D341Med (cell line): ENCODE measurements around the gene CHRNB2.
A peak's percentile ranks its signal among the peaks of the same experiment; 100 is the strongest.

Experiments
- DNase-seq: peaks from one replicate; pipeline ENCODE4 v3.0.0; 2012; ENCODE audit warnings: low spot score

CHRNB2 gene

GRCh38 chr1:154552036-154552435 is 15.5 kb upstream of the CHRNB2 start:
- no peak for DNase-seq

DNA sequence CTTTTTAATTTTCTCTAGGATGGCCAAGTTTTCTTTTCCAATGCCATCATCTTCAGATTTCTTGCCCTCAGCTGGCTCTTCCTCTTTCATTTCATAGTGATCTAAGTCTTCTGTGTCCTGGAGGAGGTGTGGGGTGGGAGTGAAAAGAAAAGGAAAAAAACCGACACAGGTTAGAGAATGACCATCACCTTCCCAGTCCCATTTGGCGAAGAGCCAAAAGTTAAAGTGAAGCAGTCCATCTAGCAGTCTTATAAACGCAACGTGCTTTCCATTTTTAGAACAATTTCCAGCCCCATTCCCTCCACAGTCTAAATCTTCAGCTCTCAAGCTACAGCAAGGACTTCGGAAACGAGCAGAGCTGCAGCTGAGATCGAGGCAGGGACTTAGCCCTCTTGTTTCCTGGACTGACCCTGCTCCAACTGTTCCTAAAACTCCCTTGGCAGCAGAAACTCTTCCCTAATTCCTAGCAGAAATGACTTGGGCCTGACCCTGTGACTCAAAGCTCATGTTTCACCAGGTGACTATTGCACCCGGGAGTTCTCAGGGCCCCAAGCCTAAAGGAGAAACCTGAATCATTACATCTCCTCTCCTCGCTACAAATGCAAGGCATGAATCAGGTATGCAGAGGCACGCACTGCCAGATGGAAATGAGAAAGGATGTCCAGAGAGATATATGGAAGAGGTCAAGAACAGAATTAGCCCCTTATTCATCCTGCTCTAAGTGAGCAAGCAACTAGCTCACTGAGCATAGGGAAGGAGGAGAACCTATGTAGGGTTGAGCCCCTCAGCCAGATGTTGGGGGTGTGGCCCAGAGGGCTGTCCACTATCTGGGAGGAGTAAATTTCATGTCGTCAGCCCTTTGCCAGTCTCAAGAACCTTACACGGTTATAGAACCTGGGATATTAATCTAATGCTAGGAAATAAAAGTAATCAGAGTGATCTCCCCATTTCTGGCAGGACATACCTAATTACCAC is 14.2 kb upstream of the CHRNB2 start:
- no peak for DNase-seq

DNA sequence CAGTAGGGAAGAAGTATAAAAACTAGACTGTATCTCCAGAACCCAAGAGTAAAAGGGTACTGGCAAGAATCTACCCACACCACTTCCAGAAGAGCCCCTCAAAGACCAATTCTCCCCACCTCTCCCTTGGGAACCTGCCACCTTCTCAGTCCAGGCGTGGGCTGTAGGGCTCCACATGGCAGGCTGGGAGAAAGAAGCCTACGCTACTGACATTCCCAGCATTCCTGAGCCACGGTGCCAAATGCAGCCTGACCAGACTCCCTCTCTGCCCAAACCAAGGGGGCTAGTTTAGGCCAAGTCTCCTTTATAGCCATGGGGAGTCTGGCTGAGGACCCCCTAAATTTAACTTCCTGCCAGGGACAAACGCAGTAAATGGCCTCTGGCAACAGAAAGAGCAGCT is 11.2 kb upstream of the CHRNB2 start:
- no peak for DNase-seq

GRCh38 chr1:154557248-154557938 is 10.2 kb upstream of the CHRNB2 start:
- DNase-seq, result no peak

DNA sequence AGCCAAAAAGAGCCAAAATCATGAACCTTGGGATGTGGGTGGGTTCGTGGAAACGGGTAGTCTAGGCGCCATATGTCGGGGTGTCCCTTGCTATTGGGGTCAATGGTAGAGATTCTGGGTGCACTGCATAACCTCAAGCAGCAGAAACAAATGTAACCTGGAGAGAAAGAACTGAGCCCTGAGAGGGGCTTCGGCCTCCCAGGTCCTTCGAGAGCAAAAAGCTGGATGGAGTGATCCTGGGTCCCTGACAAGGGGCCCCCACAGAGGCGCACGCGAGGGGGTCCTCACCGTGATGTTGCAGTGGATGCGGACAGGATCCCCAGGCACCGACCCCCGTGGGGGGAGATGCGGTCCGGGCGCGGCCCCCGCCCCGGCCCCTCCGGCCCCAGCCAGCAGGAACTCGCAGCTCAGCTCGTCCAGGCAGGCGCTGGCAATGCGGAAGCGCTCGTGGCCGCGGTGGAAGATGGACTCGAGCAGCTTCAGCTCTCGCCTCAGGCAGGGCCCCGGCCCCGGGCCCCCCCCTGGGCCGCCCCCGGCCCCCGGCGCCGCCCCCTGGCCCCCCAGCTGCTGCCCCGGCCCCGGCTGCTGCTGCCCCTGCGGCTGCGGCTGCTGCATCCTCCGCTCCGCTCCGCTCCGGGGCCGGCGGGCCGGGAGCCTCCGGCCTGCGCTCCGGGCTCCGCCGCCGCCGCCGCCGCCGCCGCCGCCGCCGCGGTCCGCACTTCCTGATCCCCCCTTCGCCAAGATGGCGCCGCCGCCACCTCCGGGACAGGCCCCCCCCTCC is 9.4 kb upstream of the CHRNB2 start, which contains the start of gene UBE2Q1:
Gene UBE2Q1, minus strand, starts transcription at position 724 of the 781 bp plus-strand sequence. Its CDS starts 109 bp downstream, at position 615.
- DNase-seq, result no peak

DNA sequence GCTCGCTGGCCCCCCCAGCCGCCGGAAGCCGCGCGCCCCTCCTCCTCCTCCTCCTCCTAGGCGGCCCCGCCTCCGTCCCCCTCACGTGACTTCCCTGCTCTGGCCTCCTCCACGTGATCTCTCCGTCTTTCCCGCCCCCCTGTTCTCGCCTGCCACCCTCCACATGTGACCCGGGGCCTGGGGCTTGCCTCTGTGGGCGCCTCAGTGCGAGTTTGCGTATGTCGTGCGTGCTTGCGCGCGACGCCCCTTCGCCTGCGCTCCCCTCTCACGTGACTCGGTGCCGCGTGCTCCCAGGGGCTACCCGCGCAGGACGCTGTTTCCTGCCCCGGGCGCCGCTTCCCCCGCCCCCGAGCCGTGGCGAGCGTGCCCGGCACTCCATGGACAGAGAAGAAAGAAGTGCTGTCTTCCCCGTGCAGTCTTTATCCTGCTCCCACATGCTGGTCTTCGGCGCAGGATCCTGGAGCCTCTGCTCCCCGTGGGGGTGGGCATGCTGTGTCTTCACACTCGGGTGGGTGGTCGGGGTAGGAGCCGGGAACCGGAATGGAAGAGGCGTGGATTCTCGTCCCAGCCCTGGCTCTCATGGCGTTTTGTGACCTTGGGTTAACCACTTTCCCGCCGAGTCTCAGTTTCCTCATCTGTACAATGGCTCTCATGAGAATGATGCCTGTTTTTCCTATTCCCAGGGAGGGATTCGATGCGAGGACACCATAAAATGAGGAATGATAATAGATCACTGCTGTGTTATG is 8.7 kb upstream of the CHRNB2 start:
- DNase-seq, result peak; percentile 98

- peak; percentile 88 for DNase-seq
Measured at GRCh38 chr1:154559466-154560044, 8.0 kb upstream of the CHRNB2 start.

- DNase-seq, result no peak
Measured at GRCh38 chr1:154565876-154566275, 1.7 kb upstream of the CHRNB2 start.

DNA sequence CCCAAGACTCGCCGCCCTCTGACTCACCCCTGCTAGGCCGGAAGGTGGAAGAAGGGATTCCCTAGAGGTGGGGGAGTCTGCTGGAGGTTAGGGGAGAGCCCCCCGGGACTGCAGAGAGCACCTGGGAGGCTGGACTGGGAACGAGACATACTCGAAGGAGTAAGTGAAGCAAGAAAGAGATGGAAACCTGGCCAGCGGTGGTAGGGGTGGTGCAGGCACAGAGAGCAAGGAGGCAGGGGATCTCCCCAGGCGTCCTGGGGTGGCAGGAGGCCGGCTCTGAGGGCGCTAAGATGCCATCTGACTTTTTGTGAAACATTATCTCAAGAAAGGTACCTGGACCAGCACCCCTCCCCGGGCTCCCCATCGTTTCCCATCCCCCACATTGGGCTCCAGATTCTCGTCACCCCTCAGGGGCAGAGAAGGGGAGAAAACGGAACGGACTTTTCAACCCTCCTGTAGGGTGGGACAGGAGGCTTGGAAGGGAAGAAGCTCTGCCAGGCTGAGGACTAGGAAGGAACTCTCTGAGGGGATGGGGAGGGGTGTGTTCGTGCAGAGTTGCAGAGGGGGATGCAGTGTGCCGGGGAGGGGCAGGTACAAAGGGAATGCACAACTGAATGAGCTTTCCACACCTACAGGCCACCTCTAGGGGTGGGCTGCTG is 708 bp downstream of the CHRNB2 start:
- DNase-seq, result peak; percentile 58

GRCh38 chr1:154571244-154571963 is 3.8 kb downstream of the CHRNB2 start:
- DNase-seq, result no peak

- DNase-seq, result no peak
Measured at GRCh38 chr1:154571964-154572288, 4.3 kb downstream of the CHRNB2 start.

DNA sequence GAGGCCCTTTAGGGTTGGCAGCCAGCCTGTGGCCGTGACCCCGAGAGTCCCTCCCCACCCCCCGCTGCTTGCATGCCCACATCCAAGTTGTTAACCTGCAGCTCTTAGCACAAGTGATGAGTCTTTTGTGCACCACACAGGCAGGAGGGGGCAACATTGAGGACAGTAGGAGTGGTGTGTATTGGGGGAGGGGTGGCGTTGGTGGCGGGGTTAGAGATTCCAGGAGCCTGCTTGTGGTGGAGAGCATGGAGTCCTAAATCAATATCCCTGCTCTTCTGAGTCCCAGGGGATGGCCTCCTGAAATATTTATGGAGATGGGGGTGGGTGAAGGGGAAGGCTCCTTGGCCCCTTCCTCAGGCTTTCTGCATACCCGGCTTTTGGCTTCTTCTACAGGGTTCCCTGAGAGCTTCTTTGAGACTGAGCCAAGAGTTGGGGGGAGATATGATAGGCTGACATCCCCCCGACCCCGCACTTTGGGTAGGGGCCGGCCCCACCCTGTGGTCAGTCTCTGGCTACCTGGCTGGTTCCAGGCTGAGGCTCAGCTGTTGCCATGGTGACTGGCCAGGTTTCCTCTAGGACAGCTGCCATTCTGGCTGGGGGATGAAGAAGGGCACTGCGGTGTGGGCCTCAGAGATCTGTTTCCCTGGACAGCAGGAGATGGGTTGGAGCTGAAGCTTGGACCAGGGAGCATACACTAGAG is 5.0 kb downstream of the CHRNB2 start:
- no peak for DNase-seq

- DNase-seq, result no peak
Measured at GRCh38 chr1:154573168-154573510, 5.6 kb downstream of the CHRNB2 start.

DNA sequence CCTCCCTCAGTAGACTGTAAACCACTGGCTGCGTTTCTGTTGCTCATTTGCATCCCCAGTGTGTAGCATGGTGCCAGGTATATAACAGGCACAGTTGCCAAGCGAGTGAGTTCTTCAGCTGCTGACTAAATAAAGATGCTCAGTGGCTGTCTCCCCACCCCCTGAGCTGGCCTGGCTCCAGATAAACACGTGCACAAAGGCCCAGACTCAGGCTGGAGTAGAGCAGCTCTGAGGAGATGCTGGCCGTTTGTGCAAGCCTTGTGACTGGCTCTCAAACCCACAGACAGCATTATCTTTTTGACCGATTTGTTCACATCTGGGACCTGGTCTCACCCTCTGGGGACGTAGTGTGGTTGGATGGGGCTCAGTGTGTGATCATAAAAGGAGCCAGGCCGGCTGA is 7.1 kb downstream of the CHRNB2 start:
- no peak for DNase-seq

DNA sequence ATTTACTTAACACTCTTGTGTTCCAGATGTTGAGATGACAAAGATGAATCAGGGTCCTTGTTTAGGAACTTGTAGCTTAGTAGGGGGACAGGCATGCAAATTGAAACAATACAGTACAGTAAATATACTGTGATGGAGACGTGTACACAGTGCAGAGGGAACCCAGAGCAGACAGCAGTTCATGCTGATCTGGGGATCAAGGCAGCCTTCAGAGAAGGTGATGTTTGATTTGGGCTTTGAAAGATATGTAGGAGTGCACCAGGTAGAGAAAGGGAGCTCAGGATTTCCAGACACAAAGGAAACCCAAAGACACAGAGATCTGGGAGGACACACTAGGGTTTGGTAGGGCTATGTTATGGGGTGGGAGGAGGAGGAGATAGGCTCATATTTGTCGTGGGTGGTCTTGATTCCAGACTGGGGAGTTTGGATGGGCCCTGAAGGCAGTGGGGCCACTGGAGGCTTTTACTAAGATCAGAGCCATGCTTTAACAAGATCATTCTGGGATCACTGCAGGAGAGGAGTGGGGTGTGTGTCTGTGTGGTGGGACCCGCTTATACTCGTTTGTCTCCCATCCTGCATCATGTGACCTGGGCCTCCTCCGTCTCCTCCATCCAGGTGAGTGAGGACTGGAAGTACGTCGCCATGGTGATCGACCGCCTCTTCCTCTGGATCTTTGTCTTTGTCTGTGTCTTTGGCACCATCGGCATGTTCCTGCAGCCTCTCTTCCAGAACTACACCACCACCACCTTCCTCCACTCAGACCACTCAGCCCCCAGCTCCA is 7.8 kb downstream of the CHRNB2 start:
- no peak for DNase-seq

- no peak for DNase-seq
Measured at GRCh38 chr1:154575951-154576566, 8.5 kb downstream of the CHRNB2 start.

- DNase-seq, result no peak
Measured at GRCh38 chr1:154577346-154578057, 9.9 kb downstream of the CHRNB2 start.

GRCh38 chr1:154578058-154578418 is 10.5 kb downstream of the CHRNB2 start:
- no peak for DNase-seq
